Measurements from ENCODE around the gene KDF1.
A peak's percentile ranks its signal among the peaks of the same experiment; 100 is the strongest.
"Not testable (repeated sequence)": the region's sequence is repeated elsewhere in the genome, so short reads cannot be mapped to it uniquely, and the experiment has no call there.

KDF1 gene

DNA sequence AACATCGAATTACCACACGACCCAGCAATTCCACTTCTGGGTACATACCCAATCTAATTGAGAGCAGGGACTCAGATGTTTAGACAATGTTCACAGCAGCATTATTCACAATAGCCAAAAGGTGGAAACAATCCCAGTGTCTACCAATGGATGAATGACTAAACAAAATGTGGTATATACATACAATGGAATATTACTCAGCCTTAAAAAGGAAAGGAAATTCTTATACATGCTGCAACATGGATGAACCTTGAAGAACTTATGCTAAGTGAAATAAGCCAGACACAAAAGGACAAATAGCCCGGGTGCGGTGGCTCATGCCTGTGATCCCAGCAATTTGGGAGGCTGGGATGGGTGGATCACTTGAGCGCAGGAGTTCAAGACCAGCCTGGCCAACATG, 6.9 kb downstream of the KDF1 start:
- no peak for DNase-seq

DNA sequence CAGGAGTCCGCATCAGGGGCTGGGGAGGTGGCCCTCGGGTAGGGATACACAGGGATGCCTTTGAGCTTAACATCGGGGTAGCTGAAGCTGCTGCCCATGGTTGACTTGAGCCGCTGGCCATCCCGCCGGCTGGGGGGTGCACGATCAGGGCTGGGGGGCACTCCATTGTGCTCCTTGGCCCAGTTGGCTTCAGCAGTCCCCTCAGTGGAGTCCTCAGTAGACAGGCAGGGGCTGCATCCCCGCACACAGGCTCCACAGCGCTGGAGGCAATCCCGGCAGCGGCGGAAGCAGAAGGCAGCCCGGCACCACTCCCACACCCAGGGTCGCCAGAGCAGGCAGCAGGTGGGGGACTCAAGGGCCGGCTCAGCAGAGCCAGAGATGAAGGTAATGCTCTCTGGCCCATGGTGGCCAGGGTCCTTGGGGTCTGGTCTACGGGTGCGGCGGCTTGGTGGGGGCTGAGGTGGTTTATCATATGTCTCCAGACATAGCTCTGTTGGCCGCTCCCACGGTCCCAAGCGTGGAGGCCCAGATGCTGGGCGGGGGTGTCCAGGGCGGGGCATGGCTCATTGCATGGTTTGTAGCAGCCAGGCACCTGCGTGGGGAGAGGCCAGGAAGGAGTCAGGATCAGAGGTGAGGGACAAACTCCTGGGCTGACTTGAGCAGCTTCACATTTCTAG, 8.3 kb downstream of the KDF1 start:
- no peak for DNase-seq

DNA sequence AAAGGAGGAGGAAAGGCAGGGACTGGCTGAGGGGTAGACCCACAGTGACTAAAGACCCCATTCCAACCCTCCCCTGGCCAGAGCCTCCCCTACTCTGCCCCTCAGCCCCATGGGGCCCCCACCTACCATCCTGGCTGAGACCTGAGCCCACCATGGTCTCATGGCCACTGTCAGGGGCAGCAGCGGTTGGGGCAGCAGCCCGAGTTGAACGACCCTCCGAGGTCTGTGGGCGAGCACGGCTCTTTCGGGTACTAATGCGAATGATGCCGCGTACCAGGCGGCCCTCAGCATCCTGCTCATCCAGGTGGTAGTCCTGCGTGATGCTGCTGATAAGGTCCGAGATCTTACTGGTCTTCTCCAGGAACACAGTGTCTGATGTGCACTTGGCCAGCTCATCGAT, 9.1 kb downstream of the KDF1 start:
- no peak for DNase-seq

DNA sequence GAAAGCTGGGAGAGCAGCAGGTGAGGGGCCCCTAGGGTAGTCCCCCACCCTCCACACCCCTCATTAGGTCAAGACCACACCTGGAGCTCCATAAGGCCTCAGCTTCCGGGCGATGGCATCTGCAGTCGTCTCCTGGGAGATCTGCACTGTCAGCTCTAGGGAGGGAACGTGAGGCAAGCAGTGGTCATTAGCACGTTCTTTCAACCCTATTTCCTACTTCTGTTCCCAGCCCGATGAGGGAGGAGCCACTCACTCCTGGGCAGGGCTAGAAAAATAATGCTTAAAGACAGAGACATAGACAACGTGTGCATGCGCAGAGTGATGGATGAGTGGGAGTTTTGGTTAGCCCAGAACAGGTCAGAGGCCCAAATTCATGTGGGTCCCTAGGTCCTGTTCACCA, 9.7 kb downstream of the KDF1 start:
- no peak for DNase-seq

DNA sequence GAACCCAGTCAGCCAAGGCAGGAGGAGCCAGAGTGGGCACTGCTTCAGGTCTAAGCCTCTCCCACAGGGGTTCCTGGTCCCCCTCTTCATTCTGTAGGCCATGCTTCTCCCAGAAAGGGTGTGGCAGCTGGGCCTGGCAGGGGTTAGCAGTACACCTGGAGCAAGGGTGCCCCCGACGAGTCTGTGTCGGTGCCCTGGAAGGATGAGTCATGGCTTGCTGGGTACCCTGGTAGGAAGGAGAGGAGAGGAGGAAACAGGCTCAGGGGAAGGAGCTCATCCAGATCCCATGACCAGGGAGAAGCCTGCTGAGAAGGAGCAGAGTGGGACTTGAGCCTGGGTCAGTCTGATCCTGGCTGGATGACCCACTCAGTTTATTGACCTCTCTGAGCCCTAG, 10.3 kb downstream of the KDF1 start:
- DNase-seq: no peak

DNA sequence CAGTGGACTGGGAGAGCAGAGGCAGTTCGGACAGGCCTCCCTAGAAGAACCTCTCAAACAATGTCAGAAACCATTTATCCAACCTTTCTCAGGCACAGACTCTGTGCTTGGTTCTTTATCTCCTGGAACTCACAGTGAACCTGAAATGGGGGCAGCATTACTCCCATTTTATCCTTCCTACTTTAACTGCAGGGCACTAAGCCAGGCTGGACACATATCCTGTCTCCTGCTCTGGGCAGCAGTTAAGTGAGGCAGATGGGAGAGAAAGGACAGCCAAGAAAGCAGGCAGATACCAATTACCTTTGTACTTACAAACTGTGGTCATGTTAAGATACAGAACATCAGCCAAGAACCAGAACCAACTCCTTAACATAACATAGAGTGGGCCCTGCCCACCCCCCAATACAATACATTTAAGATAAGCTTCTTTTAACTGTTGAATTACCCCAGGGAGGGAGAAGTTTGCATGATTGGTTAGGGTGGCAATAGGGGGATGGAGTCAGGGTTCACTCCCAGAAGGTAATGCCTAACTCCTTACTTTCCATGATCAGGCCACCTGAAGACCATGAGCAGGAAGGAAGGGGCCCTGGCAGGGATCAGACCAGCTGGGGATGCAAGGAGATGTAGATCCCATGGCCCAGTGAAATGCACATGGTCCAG, 10.9 kb downstream of the KDF1 start:
- no peak for DNase-seq

DNA sequence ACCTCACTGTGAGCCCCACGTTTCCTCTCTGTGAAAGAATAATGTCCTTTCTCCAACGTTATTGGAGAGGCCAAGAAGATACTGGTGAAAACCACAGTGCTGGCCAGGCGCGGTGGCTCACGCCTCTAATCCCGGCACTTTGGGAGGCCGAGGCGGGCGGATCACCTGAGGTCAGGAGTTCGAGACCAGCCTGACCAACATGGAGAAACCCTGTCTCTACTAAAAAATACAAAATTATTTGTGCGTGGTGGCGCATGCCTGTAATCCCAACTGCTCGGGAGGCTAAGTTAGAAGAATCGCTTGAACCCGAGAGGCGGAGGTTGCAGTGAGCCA, 11.6 kb downstream of the KDF1 start:
- not testable (repeated sequence) for DNase-seq

DNA sequence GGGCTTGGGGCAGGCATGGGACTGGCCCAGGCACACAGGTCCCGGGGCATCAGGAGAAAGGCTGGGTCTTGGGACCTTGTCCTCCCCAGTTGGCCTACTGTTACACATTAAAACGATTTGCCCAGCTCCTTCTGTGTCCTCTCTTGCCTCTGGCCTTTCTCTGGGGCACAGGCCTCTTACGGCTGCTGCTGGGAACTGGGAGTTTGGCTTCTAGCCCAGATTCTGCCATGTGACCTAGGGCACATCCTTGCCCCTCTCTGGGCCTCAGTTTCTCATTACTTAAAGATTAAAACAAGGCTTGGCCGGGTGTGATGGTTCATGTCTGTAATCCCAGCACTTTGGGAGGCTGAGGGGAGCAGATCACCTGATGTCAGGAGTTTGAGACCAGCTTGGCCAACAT, 14.0 kb downstream of the KDF1 start:
- no peak for DNase-seq

DNA sequence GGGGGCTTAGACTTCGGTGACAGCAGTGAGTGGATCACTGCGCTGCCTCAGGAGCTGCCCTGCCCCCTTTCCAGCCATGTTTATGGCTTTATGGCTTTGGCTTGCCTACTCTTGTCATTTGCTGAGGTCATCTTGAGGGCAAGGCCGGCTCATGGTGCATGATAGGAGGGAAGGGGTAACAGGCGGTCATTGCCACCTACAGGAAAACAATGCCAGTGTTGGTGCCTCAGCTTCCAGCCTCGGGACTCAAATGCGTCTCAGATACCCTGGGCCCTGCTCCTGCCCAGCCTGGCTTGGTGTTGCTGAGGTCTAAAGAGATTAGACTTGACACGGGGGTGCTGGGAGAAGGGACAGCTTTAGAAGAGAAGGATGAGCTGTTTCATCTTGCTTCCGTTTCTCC, 14.5 kb downstream of the KDF1 start:
- DNase-seq: no peak

DNA sequence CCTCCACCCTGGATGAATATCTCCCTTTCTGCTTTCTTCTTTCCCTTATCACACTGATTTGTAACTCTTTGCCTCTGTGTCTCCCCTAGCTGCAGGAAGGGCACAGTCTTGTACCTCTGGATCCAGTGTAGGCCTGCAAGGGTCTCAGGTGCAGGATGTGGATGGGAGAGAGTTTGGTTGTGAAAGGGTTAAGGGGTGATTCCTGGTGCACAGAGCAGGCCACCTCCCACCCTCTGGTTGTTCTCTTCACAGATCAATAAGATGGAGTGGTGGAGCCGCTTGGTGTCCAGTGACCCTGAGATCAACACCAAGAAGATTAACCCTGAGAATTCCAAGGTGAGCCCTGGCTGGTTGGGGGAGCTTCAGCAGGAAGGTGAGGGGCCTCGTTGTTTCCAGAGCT, 15.1 kb downstream of the KDF1 start:
- DNase-seq: no peak

DNA sequence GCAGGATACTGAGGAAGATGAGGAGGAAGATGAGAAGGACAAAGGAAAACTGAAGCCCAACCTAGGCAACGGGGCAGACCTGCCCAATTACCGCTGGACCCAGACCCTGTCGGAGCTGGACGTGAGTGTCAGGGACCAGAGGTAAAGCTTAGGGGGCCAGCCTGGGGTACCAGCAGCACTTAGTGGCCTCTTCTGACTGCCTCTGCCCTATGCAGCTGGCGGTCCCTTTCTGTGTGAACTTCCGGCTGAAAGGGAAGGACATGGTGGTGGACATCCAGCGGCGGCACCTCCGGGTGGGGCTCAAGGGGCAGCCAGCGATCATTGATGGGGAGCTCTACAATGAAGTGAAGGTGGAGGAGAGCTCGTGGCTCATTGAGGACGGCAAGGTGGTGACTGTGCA, 17.6 kb downstream of the KDF1 start:
- DNase-seq: no peak

DNA sequence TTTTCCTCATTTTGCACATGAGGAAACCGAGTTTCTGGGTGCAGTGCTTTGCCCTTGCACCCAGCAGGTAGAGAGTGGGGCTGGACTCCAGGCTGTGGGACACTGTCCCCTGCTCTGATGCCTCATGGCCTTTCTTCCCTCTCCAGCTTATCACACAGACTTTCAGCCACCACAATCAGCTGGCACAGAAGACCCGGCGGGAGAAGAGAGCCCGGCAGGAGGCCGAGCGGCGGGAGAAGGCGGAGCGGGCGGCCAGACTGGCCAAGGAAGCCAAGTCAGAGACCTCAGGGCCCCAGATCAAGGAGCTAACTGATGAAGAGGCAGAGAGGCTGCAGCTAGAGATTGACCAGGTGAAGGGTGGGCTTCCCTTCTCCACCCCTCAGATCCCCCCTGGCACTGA, 19.0 kb downstream of the KDF1 start:
- no peak for DNase-seq

DNA sequence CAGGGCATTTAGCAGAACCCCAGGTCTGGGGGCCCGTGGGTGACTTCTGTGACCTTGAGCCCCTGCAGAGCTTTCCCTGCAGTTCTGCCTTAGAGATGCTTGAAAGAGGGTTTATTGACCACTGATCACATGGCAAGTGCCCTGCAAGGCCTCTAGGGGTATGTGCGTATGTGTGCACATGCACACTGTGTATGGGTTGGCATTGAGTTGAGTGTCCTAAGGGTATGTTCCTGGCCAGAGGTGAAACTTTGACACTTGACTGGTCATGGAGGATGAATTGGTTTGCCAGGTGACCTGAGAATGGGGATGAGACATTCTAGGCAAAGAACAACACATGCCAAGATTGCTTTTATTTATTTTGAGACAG, 21.6 kb downstream of the KDF1 start:
- DNase-seq: no peak

DNA sequence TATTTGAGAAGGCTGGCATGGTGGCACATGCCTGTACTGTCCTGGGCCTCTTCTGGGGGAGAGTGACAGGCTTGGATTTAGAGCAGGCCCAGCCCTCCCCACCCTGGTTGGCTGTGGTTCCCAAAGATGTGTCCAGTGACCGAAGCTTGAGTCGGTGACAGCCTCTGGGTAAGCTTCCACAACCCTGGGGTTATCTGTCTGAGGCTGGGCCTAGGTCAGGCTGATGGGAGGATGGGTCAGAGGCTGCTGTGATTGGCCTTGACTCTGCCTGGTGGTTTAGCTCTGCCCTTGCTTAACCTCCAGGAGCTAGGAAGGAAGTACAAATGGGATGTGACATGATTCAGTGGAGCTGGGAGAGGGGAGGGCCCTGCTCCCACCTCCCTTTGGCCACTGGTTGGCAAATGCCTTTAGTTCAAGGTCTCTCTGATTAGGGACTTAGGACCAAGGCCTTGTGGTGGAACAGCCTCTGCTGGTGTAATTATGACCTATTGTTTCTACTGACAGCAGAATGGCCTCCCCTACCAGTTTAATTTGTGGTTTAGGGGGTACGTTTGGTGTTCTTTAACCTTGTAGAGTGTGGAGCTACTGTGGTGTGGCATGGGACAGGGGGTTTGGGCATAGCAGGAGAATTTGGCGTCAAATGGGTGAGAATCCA, 22.1 kb downstream of the KDF1 start:
- no peak for DNase-seq

DNA sequence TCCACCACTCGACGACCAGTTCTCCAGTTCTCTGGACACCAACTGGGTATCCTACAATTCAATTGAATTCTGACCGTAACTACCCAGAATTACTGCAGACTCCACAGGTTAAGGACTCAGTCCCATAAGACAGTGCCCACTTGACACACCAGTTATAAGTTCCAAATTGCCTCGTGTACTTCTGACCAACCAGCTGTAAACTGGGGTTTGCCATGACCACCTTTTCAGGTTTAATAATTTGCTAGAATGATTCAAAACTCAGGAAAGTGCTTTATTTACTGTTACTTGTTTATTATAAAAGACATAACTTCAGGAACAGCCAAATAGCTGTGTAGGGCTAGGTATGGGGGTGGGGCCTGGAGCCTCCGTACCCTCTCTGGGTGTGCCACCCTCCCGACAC, 23.4 kb downstream of the KDF1 start:
- no peak for DNase-seq

DNA sequence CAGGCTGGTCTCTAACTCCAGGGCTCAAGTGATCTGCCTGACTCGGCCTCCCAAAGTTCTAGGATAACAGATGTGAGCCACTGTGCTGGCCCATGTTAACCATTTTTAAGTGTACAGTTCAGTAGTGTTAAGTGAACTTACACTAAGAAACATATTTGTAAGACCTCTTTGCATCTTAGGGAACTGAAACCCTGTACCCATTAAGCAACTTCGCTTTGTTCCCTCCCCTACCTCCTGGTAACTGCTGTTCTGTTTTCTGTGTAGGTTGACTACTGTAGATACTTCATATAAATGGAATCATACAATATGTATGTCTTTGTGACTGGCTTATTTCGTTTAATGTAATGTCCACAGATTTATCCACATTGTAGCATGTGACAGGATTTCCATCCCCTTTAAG, 27.7 kb downstream of the KDF1 start:
- DNase-seq: no peak

DNA sequence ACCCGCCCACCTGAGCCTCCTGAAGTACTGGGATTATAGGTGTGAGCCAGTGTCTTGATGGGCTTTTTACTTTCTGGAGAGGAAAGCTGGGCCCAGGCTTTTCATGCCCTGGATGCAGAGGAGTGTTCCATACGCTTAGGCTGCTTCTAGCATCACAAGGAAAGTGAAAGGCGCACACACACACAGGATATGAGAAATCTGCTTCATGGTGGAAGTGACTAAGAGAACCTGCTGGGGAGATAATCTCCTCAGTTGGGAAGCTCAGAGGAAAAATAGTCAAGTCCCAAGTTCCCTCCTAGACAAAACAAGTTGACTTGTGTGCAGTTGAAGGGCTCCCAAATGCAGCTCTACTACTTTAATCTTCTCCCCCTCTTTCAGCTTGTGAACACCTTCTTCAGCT, 36.6 kb downstream of the KDF1 start:
- DNase-seq: no peak

DNA sequence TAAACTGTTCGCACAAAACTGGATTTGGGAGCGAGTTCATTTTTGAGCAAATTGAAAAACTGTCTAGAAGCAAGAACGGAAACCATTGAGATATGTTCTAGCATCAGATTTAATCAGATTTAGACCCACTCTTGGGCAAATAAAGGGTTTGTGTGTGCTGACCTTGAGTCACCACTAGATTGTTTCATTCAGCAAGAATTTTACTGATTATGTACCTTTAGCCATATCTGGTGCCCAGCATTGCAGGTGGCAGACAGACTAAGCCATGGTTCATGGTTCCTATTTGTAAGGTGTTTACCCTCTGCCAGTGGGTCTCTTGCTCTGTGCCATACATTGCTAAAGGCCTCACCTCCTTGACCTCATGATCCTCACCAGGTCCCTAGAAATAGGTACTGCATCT, 37.4 kb downstream of the KDF1 start:
- DNase-seq: no peak

DNA sequence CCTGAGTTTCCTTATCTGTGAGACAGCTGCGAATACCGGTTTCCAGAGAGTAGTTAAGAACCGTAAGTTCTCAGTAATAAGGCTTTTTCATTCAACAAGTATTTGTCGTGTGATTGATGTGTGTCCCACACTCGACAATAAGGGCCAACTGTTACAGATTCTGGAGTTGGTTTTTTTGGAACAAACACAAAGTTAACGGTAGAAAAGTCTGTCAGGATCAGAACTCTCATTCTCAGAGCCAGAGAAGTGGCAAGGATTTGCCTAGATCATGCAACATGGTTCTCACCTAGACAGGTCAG, 37.9 kb downstream of the KDF1 start:
- DNase-seq: no peak

DNA sequence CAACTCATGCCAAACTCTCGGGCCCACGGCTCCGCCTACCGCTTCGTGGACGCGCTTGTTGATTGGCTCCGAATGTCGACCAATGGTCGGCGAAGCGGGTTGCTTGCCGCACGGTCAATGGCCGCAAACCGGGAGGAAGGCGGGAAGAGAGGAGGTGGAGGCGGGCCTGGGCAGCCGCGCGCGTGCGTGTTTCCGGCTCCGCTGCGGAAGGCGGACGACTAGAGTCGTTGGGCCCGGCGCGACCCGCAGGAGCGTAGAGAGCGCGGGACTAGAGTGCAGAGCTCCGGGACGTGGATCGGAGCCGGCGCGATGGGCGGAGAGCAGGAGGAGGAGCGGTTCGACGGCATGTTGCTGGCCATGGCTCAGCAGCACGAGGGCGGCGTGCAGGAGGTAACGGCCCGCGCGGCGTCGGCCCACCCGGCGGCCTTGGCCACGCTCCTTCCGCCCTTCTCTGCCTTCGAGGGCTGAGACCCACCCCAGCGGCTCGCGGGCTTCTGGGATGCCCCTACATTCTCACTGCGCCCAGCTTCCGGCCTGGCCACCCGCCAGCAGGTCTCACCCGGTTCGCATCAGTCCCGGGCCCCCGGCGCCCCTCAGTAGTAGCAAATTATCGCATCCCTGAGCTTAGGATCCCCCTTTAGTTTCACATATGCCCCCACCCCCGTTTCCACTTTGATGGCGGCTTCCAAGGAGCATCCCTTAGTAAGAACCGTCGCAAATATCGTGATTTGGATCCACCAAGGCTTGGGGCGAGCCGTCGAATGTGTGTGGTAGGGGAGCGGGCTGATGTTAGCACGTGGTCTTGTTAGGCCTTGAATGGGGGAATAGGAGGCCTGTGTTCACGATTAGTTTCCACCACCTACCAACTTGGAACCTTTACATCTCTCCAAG, 38.5 kb downstream of the KDF1 start, which contains the start of gene NUDC:
TSS of gene NUDC (plus strand) at position 204 of the 891 bp plus-strand sequence. CDS start at position 310, 106 bp downstream.
- peak; percentile 92 for DNase-seq

DNA sequence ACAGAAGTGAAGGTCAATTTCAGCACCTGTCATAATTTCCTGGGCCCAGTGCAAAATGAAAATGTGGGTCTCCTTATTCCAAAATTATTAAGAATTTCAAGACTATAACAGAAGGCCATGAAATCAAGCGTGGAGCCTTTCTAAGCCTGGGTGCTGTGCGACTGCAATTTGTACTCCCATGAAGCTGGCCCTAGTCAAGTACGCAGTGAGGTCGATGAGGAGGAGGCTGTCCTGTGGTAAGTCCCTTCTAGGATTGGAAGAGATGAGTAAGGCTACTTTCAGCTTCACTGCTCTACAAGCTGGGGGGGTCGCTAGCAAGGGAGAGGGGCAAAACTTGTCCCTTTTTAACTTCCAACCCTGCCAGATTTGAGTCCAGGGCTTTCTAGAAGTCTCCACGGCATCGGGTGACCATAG, 39.1 kb downstream of the KDF1 start:
- DNase-seq: no peak

DNA sequence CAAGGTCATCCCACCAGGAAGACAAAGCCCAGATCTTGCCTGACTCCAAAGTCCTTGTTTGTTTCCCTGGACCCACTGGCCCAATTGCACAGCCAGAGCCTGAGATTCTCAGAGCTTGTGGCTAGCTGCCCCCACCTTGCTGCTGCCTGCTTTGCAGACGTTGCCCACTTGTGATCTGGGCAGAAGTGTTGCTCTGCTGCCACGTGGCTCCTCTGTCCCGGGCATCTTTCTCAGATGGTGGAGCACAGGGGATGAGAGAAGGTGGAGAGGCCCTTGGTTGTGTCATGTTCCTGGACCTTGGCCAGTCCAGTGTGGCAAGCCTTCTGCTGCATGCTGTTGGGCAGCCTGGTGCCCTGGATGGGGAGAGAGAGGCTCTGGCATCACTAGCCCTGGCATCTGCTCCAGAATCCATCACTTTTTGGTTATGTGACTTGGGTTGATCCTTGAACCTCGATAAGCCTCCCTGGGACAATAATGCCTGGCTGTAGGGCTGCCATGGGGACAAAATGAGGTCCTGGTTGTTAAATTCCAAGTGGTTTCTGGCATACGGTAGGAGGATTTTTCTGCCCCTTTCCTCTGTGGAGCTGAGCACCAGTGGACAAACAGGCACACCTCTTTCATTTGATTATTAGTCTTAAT, 44.9 kb downstream of the KDF1 start:
- no peak for DNase-seq
